Activated B cell treated with CpG ODN at 0.5 μM for 24 hours (primary cell): Measurements from ENCODE around the gene KRTAP10-12. TPM values are rescaled to one million over a fixed set of nuclear protein-coding genes. Genes with fewer than 3 reads are reported as not detected.

Experiments
- ATAC-seq: fragments of 200-7000 bp; cut with Tn5 transposase; one replicate; pipeline ENCODE4 v1.10.0; 2021; ENCODE audit warnings: low read depth, mild to moderate bottlenecking, moderate library complexity
- CTCF ChIA-PET: fragments of 350-600 bp; sonication (Branson Sonifier 250); formaldehyde crosslinking; loops from one replicate; lab custom pipeline; 2021; ENCODE audit warnings: antibody characterized with exemption; lab: Charles Lee
- POLR2A ChIA-PET: fragments of 350-600 bp; sonication (Branson Sonifier 250); formaldehyde crosslinking; loops from one replicate; lab custom pipeline; 2021; ENCODE audit warnings: antibody characterized with exemption; lab: Charles Lee
- DNase-seq: peaks from one replicate; pipeline ENCODE4 v3.0.0; 2022
- H3K27ac Mint-ChIP-seq: one replicate; pipeline ENCODE4 v1.8.0; 2020; ENCODE audit warnings: mixed read lengths
- H3K27me3 Mint-ChIP-seq: one replicate; pipeline ENCODE4 v1.8.0; 2021; ENCODE audit warnings: mixed read lengths
- H3K36me3 Mint-ChIP-seq: one replicate; pipeline ENCODE4 v1.8.0; 2021; ENCODE audit warnings: low read depth, mixed read lengths
- H3K4me1 Mint-ChIP-seq: one replicate; pipeline ENCODE4 v1.8.0; 2021; ENCODE audit warnings: mixed read lengths
- H3K4me3 Mint-ChIP-seq: one replicate; pipeline ENCODE4 v1.8.0; 2020; ENCODE audit warnings: mild to moderate bottlenecking, mixed read lengths
- H3K9me3 Mint-ChIP-seq: one replicate; pipeline ENCODE4 v1.8.0; 2020; ENCODE audit warnings: mixed read lengths
- CTCF ChIP-seq: fragments of 200-600 bp; IDR thresholded peaks from one replicate; pipeline ENCODE4 v1.8.0; 2022; ENCODE audit warnings: antibody characterized with exemption, mild to moderate bottlenecking
- intact Hi-C: fragments of 100-400 bp; cut with micrococcal nuclease; formaldehyde crosslinking; loops from one replicate; pipeline ENCODE4 v1.15.1; 2024
- total RNA-seq: library from RNA; stranded (reverse); gene quantifications from 2 replicates; pipeline ENCODE4 v1.2.3, GENCODE V29; 2022

The KRTAP10-12 gene
- total RNA-seq, 1 donor from 2014 or later = not detected

- no peak for TF ChIP-seq CTCF
- peaks cover 2% of the 10 kb centered on the region for H3K27me3 Mint-ChIP-seq
- DNase-seq = no peak
- H3K4me1 Mint-ChIP-seq = no peaks in the 10 kb centered on the region
- no peak overlapping the region for H3K4me3 Mint-ChIP-seq
- intact Hi-C loops = no loop called here
- peaks cover 3% of the 10 kb centered on the region for H3K9me3 Mint-ChIP-seq
- H3K36me3 Mint-ChIP-seq = no peaks in the 10 kb centered on the region
- CTCF ChIA-PET = no interaction called here
- H3K27ac Mint-ChIP-seq = no peak overlapping the region
- ATAC-seq = no peak
- POLR2A ChIA-PET = no interaction called here
Observed at GRCh38 chr21:44737706-44738354, 40.9 kb downstream of the KRTAP10-12 start.

DNA sequence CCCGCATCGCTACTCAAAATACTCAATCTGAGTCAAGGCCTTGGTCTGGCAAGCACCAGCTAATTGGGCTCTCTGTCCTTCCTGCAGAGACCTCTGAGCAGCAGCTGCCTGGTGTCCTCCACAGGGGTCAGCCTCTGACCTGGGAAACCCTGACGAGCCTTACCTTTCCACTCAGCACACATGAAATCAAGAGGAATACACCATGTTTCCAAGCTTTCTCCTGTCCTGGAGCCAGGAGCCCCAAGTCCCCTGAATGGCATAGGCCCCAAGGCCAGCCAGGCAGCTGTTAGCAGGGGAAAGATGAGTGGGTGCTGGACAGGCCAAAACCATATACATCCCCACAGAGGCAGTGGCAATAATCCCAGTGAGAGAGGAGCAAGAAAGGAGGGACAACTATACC is 41.6 kb downstream of the KRTAP10-12 start:
- ATAC-seq = no peak
- H3K36me3 Mint-ChIP-seq = no peaks in the 10 kb centered on the region
- no peaks in the 10 kb centered on the region for H3K4me1 Mint-ChIP-seq
- H3K4me3 Mint-ChIP-seq = no peak overlapping the region
- ChIA-PET POLR2A (no interaction called here), CTCF (no interaction called here)
- TF ChIP-seq CTCF = no peak
- peaks cover 2% of the 10 kb centered on the region for H3K27me3 Mint-ChIP-seq
- DNase-seq = no peak
- intact Hi-C loops = no loop called here
- H3K9me3 Mint-ChIP-seq = peaks cover 3% of the 10 kb centered on the region
- no peak overlapping the region for H3K27ac Mint-ChIP-seq

DNA sequence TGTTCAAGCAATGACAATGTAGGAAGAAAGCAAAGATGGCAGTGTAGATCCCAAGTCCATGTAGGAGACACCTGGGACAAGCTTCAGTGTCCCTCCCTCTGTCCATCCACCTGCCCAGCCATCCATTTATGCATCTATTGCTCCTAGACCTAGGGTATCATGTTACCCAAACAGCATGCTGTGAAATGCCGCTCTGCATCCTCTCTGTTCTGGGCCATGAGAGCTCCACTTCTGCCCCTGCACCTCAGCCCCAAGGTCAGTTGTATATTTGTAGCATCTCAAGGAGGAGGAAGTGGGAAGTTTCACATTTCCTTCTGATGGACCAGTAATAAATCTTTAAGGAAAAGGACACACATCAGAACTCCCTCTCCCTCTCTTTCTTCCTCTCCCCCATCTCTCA is 42.3 kb downstream of the KRTAP10-12 start:
- no peak for DNase-seq
- H3K4me3 Mint-ChIP-seq = no peak overlapping the region
- H3K36me3 Mint-ChIP-seq = no peaks in the 10 kb centered on the region
- H3K27me3 Mint-ChIP-seq = peaks cover 2% of the 10 kb centered on the region
- no peak for TF ChIP-seq CTCF
- peaks cover 3% of the 10 kb centered on the region for H3K9me3 Mint-ChIP-seq
- H3K4me1 Mint-ChIP-seq = no peaks in the 10 kb centered on the region
- POLR2A ChIA-PET = no interaction called here
- intact Hi-C loops = no loop called here
- H3K27ac Mint-ChIP-seq = no peak overlapping the region
- no peak for ATAC-seq
- CTCF ChIA-PET = no interaction called here

DNA sequence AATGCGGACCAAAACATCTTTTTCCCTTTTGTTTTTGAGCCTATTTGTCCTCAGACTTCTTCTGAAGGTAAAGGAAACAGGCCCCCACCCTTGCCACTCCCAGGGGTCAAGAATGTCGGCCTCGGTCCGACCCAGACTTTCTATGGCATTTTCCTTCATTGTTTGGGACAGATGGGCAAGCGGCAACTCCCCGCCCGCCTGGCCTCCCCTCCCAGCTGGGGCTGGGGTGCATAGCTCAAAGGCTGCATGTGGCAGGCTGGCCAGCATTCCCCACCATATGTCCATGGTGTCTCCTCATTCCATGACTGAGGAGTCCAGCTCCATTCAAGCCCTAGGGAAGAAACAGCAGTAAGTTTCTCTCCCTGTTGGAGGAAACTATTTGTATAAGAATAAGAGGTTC is 43.8 kb downstream of the KRTAP10-12 start:
- no peak for TF ChIP-seq CTCF
- Mint-ChIP-seq H3K27ac (no peak overlapping the region), H3K27me3 (peaks cover under 1% of the 10 kb centered on the region), H3K9me3 (peaks cover 3% of the 10 kb centered on the region), H3K36me3 (no peaks in the 10 kb centered on the region), H3K4me1 (no peaks in the 10 kb centered on the region), H3K4me3 (no peak overlapping the region)
- no peak for DNase-seq
- intact Hi-C loops = no loop called here
- ATAC-seq = no peak
- ChIA-PET POLR2A (no interaction called here), CTCF (no interaction called here)

GRCh38 chr21:44741921-44742320 is 44.9 kb downstream of the KRTAP10-12 start:
- no peak for TF ChIP-seq CTCF
- H3K27me3 Mint-ChIP-seq = no peaks in the 10 kb centered on the region
- H3K4me1 Mint-ChIP-seq = no peaks in the 10 kb centered on the region
- intact Hi-C loops = no loop called here
- ChIA-PET POLR2A (no interaction called here), CTCF (no interaction called here)
- H3K36me3 Mint-ChIP-seq = no peaks in the 10 kb centered on the region
- H3K9me3 Mint-ChIP-seq = peaks cover 3% of the 10 kb centered on the region
- H3K27ac Mint-ChIP-seq = no peak overlapping the region
- H3K4me3 Mint-ChIP-seq = no peak overlapping the region
- DNase-seq (no peak), ATAC-seq (no peak)
